Measurements from ENCODE around the gene IFIH1. TPM values are rescaled to one million over a fixed set of nuclear protein-coding genes. Genes with fewer than 3 reads are reported as not detected.

IFIH1 gene
- total RNA-seq, 1 donor from 2014 or later: 16.1 TPM

DNA sequence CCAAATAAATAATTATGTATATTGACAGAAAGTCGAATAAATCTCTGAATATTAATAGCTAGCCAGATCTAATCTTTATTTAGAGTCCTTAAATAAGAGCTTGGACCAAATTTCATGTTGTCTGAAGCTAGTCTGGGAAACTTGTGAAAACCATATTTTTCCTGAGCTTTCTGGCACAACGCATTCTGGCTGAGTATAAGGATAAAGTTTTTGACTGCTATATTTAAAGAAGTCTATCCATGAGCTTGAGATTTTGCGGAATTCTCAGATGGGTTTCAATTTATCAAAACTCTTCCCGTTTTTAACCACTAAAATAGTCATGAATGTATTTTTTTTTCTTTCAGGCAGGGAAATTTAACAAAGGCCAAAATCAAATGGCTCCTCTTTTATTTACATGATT is 99.1 kb downstream of the IFIH1 start:
- Mint-ChIP-seq H3K9me3 (no peaks in the 10 kb centered on the region), H3K4me3 (ENCODE audit: low read depth) (no peak overlapping the region), H3K27me3 (ENCODE audit: low read depth) (peaks cover 24% of the 10 kb centered on the region), H3K4me1 (ENCODE audit: low read depth) (no peaks in the 10 kb centered on the region), H3K36me3 (ENCODE audit: low read depth) (no peaks in the 10 kb centered on the region), H3K27ac (no peak overlapping the region)
- intact Hi-C loops (cut with micrococcal nuclease): no loop called here
- no peak for DNase-seq (ENCODE audit: low spot score)

DNA sequence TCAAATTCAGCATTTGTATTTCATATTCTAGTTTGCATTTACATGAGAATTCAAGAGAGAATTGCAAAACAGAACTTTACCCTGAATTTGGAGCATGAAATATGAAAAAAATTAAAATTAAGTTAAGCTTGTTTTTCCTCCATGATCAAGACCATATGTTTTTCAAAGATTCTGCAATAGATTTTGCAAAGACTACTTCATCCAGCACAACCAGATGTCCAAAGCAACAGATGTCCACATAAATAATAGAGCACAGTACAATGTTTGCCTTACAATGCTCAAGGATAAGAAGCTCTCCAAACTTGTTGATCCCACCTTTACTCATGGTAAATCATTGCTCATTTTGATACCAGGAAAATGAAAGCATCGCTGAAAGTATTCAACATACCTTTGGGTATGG is 100.9 kb downstream of the IFIH1 start:
- DNase-seq (ENCODE audit: low spot score): no peak
- Mint-ChIP-seq H3K27me3 (ENCODE audit: low read depth) (peaks cover 24% of the 10 kb centered on the region), H3K27ac (no peak overlapping the region), H3K4me3 (ENCODE audit: low read depth) (no peak overlapping the region), H3K36me3 (ENCODE audit: low read depth) (no peaks in the 10 kb centered on the region), H3K9me3 (no peaks in the 10 kb centered on the region), H3K4me1 (ENCODE audit: low read depth) (no peaks in the 10 kb centered on the region)
- intact Hi-C loops (cut with micrococcal nuclease): no loop called here

Other genes with a start within 250 kb of the IFIH1 start
- gene DPP4, start 244.5 kb downstream of the IFIH1 start, total RNA-seq: 65.8 and 67.0 TPM in 2 replicates
- not detected in 2 replicates for gene GCG, start 166.4 kb downstream of the IFIH1 start, total RNA-seq
- not detected in 2 replicates for gene FAP, start 75.2 kb downstream of the IFIH1 start, total RNA-seq
- 11.2 and 11.7 TPM in 2 replicates for gene GCA, start 25.4 kb upstream of the IFIH1 start, total RNA-seq

Measured in activated T-helper 2 cell treated with anti-CD3 and anti-CD28 coated beads, Interferon-gamma antibody, Interleukin-2, Interleukin-4, amounts not matched to agents 10 μg/mL and 5 μg/mL and 100 μg/mL, durations not matched to agents 14 hours and 24 hours and 36 hours (primary cell).